Glomerular endothelial cell (primary cell): Measurements from ENCODE around the gene DNAH8. TPM values are rescaled to one million over a fixed set of nuclear protein-coding genes. Genes with fewer than 3 reads are reported as not detected.

Experiments
- DNase-seq: peaks from one replicate; pipeline ENCODE4 v3.0.0-alpha.2; 2011; ENCODE audit warnings: low read depth, low spot score; ENCODE audit errors: extremely low read depth
- total RNA-seq: library from RNA; depleted of rRNA; stranded (reverse); fragments of >200 nt; gene quantifications from 2 replicates; pipeline ENCODE4 v1.2.3, GENCODE V29; 2015

The DNAH8 gene
- total RNA-seq, 1 donor from 2014 or later, result 0.06 TPM

GRCh38 chr6:38701551-38701950 lies 13.6 kb upstream of the DNAH8 start:
- no peak for DNase-seq

DNA sequence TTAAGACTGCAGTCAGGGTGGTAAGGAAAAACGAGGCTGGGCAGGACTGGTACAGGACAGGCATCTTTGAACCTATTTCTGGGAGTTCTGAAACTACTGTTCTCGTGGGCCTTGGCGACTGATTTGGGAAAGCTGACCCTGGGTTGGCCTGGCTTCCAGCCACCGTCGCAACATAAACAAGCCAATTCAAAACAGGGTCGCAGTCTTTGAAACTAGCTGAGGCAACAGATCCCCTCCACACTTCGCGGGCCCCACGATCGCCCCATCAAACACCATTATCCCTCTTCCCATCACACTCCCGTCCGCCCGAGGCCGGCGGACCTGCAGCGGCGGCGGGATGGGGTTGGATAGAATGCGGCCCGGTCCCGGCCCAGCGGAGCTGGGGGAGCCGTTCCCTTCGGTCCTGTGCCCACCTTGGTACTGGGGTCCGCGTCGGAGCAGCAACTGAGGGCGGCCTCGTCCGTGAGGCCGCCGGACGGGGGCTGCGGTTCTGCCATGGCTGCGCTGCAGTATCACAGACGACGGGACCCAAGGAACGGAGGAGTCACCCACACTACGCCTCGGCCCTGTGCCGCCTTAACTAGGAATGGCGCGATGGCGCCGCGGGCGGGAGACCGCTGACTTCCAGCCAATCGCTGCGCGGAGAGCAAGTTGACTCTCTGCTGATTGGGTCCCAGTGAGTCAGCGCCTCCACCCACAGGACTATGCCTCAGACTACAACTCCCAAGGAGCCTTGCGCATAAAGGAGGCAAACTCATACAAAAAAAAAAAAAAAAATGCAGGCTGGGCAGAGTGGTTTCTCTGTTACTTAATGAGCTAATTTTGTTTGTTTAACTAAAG lies 12.3 kb upstream of the DNAH8 start, which contains the start of gene GLO1:
GLO1 (minus strand) TSS at position 588 of the 840 bp plus-strand sequence; CDS start at position 497, 91 bp downstream.
- peak; percentile 91 for DNase-seq

GRCh38 chr6:38703949-38704590 lies 11.0 kb upstream of the DNAH8 start:
- DNase-seq, result no peak

- DNase-seq, result no peak
Measured at GRCh38 chr6:38705924-38706323, 9.2 kb upstream of the DNAH8 start.

- no peak for DNase-seq
Measured at GRCh38 chr6:38708496-38708895, 6.6 kb upstream of the DNAH8 start.

DNA sequence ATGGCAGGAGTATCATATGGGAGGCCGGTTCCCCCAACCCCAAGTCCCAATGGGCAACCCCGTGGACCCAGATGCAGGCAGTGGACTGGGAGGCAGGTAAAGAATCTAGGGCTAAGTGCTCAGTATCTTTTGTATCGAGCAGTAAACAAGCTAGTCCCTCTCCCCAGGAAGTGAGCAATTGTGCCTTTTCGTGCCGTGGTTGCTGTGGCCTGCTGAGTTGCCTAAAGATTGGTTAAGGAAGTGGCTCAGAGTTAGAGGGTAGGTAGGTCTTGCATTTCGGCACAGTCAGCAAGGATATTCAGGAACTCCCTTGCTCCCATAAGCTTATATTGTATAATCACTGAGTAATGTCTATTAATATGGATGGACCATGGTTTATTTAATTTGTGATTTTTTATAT lies 1.3 kb upstream of the DNAH8 start:
- no peak for DNase-seq

- DNase-seq, result no peak
Measured at GRCh38 chr6:38714239-38715015, 684 bp upstream of the DNAH8 start.

DNA sequence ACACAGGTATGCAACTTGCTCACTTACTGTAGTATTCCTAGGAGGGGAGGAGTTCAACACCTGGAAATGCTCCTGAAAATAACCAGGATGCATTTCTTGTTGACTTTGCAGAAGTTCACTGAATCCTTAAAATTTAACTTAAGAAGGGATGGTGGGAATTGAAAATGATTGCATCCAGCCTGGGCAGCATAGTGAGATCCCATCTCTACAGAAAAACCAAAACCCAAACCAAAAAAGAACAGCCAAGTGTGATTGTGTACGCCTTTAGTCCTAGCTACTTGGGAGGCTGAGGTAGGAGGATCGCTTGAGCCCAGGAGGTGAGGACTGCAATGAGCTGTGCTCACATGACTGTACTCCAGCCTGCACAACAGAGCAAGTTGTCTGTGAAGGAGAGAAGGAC lies 1.7 kb downstream of the DNAH8 start:
- no peak for DNase-seq

DNA sequence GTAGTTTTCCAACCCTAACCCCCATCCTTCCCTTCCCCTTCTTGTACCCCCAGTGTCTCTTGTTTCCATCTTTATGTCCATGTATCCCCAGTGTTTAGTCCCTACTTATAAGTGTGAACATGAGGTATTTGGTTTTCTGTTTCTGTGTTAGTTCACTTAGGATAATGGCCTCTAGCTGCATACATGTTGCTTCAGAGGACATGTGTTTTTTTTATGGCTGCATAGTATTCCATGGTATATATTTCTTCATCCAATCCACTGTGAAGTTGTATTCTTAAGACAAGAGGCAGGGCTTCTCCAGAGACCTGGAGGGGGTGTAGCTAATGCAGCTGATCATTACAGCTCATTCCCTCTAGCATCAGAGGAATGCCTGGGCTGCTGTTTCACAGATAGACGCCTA lies 4.2 kb downstream of the DNAH8 start:
- no peak for DNase-seq

DNA sequence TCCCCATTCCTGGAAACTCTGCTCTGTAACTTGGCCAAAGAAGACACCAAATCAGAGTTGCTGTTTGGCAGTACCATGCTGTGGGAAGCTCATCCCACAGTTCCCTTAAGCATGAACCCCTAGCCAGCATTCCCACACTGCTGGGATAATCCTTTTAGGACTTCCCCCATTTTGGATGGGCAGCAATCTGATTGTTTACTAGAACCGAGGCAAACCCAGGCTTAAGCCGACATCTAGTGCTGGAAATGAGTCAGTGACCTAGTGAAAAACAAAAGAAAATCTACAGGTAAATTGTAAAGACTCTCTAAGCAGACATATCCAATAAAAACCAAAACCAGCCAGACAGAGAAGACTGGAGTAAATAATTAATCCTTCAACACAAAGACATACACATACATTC lies 5.2 kb downstream of the DNAH8 start:
- DNase-seq, result no peak

DNA sequence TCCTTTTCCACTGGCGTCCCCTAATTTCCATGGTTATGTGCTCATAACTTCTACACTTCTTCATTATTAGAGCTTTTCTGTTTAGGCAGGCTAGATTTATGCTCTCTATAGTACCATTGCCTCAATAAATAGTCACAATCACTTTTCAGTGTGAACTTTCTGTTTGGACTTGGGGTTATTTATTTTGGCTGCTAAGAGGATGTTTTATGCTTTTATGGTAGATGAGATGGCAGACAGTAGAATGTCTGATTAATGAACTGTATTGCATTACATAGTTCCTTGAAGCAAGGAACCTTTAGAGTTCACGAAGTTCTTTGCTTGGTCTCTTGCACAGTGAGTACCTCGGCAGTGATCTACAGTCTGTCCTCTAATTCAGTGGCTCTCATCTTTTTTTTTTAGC lies 6.9 kb downstream of the DNAH8 start:
- no peak for DNase-seq

DNA sequence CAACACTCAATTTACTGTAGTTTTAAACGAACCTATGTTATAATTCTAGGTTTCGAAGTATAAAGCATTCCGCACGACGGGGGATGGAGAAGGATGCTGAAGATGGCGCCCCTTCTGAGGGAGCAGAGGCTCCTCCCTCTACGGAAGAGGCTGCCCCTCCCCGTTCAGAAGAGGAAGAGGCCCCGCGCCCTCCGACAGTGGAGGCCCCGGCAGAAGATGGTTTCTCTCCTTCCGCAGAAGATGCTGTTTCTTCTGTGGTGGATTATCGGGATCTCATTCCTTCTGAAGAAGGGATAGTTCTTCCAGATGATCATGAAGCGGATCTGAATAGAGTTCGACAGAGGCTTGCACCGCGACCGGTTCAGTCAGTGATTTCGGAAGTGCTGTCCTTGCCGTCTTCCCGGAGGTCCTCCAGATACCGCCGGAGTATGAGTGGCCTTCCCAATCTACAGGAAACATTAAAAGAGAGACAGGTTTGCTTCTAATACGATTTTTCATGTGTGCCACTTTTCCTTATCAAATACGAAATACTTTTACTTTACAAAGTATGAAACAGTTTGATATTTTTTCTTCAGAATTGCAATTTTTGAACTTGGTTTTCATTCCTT lies 7.7 kb downstream of the DNAH8 start:
- DNase-seq, result no peak

DNA sequence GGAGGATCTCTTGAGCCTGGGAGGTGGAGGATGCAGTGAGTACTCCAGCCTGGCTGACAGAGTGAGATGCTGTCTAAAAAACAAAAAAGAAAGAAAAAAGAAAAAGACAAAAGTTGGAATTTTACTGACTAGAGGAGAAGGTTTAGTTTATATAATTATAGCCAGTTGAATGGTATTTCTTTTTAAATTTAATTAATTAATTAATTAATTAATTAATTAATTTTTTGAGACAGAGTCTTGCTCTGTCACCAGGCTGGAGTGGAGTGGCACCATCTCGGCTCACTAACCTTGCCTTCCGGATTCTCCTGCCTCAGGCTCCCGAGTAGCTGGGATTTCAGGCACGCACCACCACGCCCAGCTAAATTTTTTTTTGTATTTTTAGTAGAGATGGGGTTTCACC lies 8.7 kb downstream of the DNAH8 start:
- no peak for DNase-seq

GRCh38 chr6:38724343-38724742 lies 9.2 kb downstream of the DNAH8 start:
- DNase-seq, result no peak

- no peak for DNase-seq
Measured at GRCh38 chr6:38725414-38726183, 10.5 kb downstream of the DNAH8 start.

DNA sequence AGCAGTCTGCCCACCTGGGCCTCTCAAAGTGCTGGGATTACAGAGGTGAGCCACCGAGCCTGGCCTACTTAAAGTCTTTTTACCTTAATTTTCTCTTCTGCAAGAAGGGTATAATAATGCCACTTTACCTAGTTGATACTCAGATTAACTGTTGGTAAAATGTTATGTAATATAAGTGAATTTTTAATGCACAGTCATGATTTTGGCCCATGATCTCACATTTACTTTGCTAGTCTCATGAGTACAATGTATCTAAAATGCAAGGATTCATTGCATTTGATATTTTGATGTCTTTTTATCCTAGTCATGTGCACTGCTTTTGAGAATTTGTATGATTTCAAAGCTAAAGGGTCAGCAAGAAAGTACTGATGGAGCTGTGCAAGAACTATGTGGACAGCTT lies 13.1 kb downstream of the DNAH8 start:
- no peak for DNase-seq

DNA sequence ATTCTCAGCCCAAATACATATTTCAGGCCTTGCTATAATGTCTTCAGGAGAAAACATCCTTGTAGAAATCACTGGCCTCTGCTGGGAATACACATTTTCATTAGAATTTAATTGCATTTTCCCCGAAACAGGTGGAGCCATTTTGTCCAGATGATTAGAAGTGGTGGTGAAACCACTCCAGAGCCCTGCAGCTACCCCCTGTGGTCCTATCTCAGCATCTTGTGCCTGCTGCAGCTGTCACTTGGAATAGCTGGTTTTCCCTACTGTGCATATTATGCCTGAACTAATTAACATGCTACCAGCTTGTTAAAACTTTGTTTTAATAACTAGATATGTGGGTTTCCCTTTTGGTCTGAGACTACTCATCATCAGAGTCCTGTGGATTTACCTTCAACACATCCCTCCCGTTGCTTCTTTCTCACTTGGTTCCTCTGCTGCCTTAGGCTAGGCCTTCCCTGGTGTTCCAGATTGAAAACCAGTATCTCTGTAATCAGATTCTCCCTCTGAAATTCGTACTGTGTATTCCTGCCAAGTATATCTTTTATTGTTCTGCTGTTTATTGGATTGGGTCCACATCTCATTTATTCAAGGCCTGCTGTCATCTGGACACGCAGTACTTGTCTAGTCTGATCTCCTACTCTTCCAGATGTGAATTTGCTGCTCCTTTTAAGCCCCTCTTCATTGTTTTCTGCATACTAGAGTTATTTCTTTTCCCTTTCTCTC lies 15.2 kb downstream of the DNAH8 start:
- no peak for DNase-seq

GRCh38 chr6:38736951-38737350 lies 21.8 kb downstream of the DNAH8 start:
- no peak for DNase-seq

- no peak for DNase-seq
Measured at GRCh38 chr6:38738261-38738660, 23.1 kb downstream of the DNAH8 start.

GRCh38 chr6:38739532-38739931 lies 24.4 kb downstream of the DNAH8 start:
- DNase-seq, result no peak
